Spleen (tissue), 7 donors: Measurements from ENCODE around the gene ZBP1.

ENCODE experiments used
- POLR2A ChIP-seq, 3 donors: fragments of 450-650 bp; IDR thresholded peaks; one replicate each; pipeline ENCODE4 v1.5.1; 2017; ENCODE audit warnings: antibody characterized with exemption in 3 of 3, mild to moderate bottlenecking in 1 of 3
- POLR2AphosphoS5 ChIP-seq, 3 donors: sonication (generic); formaldehyde crosslinking; IDR thresholded peaks; one replicate each; pipeline ENCODE4 v1.5.1; 2017; ENCODE audit warnings: antibody characterized with exemption in 3 of 3
- TF ChIP-seq, protein P1 (sequence below), 11 experiments: fragments of 200-600 bp in 7 of 11; fragments of 450-650 bp in 4 of 11; sonication (generic) in 4 of 11; IDR thresholded peaks in 8 of 11; conservative IDR thresholded peaks in 3 of 11; 1 replicate in 7 of 11; 2 replicates in 4 of 11; pipeline versions ENCODE4 v1.4.0 to v1.8.0; 2016 to 2021; ENCODE audit warnings: antibody characterized with exemption in 11 of 11, inconsistent platforms in 4 of 11, mild to moderate bottlenecking in 1 of 11
- donor health status: DM: no; HTN: no; CAD: no; lungs with moderate emphysema.
- donor health status: DM: no; HTN: no; CAD: no.
- donor health status: DM: no; HTN: no; CAD: no.

DNA sequence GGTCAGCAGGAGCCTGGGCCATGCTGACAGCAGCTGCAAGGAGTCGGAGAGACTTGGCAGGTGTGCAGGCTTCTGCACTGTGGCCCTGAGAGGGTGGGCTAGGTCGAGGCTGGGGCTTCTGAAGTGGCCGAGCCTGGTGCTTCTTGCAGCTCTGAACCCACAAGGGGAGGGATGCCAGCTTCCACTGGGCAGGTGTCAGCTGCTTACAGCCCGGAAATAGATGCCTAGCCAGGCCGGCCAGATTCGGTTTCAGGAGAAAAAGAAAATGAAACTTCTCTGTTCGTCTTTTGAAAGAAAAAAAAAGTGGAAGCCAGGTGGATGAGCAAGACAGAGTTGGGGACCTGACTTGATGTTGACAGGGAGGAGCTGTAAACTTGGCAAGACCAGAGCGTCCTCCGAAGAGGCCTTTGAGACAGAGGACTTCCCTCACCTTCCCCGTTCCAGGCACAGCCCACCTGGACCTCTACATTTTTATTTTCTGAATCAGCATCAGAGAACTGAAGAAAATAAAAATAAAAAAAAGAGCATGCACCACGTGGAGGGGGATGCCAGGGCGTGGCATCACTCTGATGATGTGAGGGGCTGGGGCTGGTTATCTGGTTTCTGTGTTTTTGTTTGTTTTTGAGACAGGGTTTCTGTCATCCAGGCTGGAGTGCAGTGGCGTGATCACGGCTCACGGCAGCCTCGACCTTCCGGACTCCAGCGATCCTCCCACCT lies at the start of gene ZBP1:
- TF ChIP-seq, protein P1, sequence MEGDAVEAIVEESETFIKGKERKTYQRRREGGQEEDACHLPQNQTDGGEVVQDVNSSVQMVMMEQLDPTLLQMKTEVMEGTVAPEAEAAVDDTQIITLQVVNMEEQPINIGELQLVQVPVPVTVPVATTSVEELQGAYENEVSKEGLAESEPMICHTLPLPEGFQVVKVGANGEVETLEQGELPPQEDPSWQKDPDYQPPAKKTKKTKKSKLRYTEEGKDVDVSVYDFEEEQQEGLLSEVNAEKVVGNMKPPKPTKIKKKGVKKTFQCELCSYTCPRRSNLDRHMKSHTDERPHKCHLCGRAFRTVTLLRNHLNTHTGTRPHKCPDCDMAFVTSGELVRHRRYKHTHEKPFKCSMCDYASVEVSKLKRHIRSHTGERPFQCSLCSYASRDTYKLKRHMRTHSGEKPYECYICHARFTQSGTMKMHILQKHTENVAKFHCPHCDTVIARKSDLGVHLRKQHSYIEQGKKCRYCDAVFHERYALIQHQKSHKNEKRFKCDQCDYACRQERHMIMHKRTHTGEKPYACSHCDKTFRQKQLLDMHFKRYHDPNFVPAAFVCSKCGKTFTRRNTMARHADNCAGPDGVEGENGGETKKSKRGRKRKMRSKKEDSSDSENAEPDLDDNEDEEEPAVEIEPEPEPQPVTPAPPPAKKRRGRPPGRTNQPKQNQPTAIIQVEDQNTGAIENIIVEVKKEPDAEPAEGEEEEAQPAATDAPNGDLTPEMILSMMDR (IDR thresholded peaks at IDR 0.05 in 8 of 11, conservative IDR thresholded peaks at IDR 0.05 in 3 of 11) = no peak
- TF ChIP-seq POLR2A (IDR thresholded peaks at IDR 0.05) = no peak
- peak; percentile 73 to 79 (median 74) for TF ChIP-seq POLR2AphosphoS5 (IDR thresholded peaks at IDR 0.05)
